22Rv1 (cell line): ENCODE results near the gene SLC9A9.

Source experiments
- ZFX ChIP-seq: fragments of 450-650 bp; IDR thresholded peaks from 2 replicates; pipeline ENCODE4 v1.6.1; 2017; ENCODE audit warnings: antibody characterized with exemption, borderline replicate concordance
- TF ChIP-seq, protein P1 (sequence below): fragments of 450-650 bp; IDR thresholded peaks from 2 replicates; pipeline ENCODE4 v1.5.1; 2017; ENCODE audit warnings: mild to moderate bottlenecking

DNA sequence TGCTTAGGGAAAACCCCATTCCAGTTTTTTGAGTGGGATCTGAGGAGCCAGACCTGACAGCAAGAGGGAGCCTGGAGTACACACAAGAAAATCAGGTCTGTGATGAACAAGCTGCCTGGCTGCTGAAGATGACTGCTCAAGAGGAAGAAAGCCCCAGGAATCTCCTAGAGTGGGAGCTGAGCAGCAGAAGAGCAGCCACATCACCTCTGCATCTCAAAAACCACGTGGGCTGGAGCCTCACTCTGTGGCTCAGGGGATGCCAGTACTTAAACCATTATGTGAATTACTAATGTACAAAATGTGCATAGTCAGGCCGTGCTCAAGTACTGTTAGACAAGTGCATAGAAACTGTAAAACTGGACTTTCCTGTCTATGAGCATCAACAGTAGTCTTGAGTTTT, 52.4 kb downstream of the SLC9A9 start:
- TF ChIP-seq, protein P1, sequence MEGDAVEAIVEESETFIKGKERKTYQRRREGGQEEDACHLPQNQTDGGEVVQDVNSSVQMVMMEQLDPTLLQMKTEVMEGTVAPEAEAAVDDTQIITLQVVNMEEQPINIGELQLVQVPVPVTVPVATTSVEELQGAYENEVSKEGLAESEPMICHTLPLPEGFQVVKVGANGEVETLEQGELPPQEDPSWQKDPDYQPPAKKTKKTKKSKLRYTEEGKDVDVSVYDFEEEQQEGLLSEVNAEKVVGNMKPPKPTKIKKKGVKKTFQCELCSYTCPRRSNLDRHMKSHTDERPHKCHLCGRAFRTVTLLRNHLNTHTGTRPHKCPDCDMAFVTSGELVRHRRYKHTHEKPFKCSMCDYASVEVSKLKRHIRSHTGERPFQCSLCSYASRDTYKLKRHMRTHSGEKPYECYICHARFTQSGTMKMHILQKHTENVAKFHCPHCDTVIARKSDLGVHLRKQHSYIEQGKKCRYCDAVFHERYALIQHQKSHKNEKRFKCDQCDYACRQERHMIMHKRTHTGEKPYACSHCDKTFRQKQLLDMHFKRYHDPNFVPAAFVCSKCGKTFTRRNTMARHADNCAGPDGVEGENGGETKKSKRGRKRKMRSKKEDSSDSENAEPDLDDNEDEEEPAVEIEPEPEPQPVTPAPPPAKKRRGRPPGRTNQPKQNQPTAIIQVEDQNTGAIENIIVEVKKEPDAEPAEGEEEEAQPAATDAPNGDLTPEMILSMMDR, result no peak
- TF ChIP-seq ZFX, result no peak
